Neural cell (in vitro differentiated cells): Measurements from ENCODE around the gene P3H3. TPM values are rescaled to one million over a fixed set of nuclear protein-coding genes. Genes with fewer than 3 reads are reported as not detected.

ENCODE experiments used
- H2AFZ ChIP-seq: fragments of 200-600, 300-800 bp; sonication (generic), shearing (Covaris generic); 2 replicates; pipeline ENCODE4 v1.6.0; 2014; ENCODE audit warnings: low read depth, mild to moderate bottlenecking, antibody characterized with exemption, low read length, moderate library complexity
- H3F3A ChIP-seq: fragments of 200-600 bp; shearing (Covaris generic); 2 replicates; pipeline ENCODE4 v1.6.1; 2016; ENCODE audit warnings: mild to moderate bottlenecking, moderate library complexity, mixed read lengths, antibody characterized with exemption, low read length; ENCODE audit not compliant: insufficient read depth, poor library complexity, severe bottlenecking
- H3K27ac ChIP-seq: fragments of 200-600, 300-800 bp; sonication (generic), shearing (Covaris generic); 2 replicates; pipeline ENCODE4 v1.5.1; 2014; ENCODE audit warnings: mild to moderate bottlenecking, low read length, moderate library complexity
- H3K27me3 ChIP-seq: fragments of 300-800, 200-600 bp; sonication (generic), shearing (Covaris generic); 2 replicates; pipeline ENCODE4 v1.6.0; 2014; ENCODE audit warnings: mild to moderate bottlenecking, low read depth, low read length, moderate library complexity; ENCODE audit not compliant: insufficient read depth
- H3K36me3 ChIP-seq: fragments of 300-800, 200-600 bp; sonication (generic), shearing (Covaris generic); 2 replicates; pipeline ENCODE4 v1.5.1; 2014; ENCODE audit warnings: mild to moderate bottlenecking, antibody characterized with exemption, low read length, moderate library complexity; ENCODE audit not compliant: insufficient read depth
- H3K4me2 ChIP-seq: fragments of 300-800, 200-600 bp; sonication (generic), shearing (Covaris generic); 2 replicates; pipeline ENCODE4 v1.6.0; 2014; ENCODE audit warnings: mild to moderate bottlenecking, low read length
- H3K4me3 ChIP-seq: fragments of 300-800, 200-600 bp; sonication (generic), shearing (Covaris generic); 2 replicates; pipeline ENCODE4 v1.5.1; 2014; ENCODE audit warnings: mild to moderate bottlenecking, low read length, moderate library complexity
- H3K79me2 ChIP-seq: fragments of 200-600 bp; shearing (Covaris generic); replicated peaks from 2 replicates; pipeline ENCODE4 v1.6.0; 2014; ENCODE audit warnings: mild to moderate bottlenecking, low read length, moderate library complexity; ENCODE audit not compliant: insufficient read depth
- H3K9ac ChIP-seq: fragments of 300-800, 200-600 bp; sonication (generic), shearing (Covaris generic); 2 replicates; pipeline ENCODE4 v1.6.1; 2016; ENCODE audit warnings: mild to moderate bottlenecking, low read length, mixed read lengths
- H3K9me2 ChIP-seq: fragments of 200-600 bp; shearing (Covaris generic); 2 replicates; pipeline ENCODE4 v1.6.1; 2016; ENCODE audit warnings: mild to moderate bottlenecking, low read length, mixed read lengths; ENCODE audit not compliant: insufficient read depth
- H3K9me3 ChIP-seq: fragments of 200-600, 300-800 bp; sonication (generic), shearing (Covaris generic); 2 replicates; pipeline ENCODE4 v1.6.1; 2016; ENCODE audit warnings: mild to moderate bottlenecking, mixed run types, low read length, moderate library complexity, mixed read lengths
- H4K20me1 ChIP-seq: fragments of 200-600 bp; shearing (Covaris generic); 2 replicates; pipeline ENCODE4 v1.6.1; 2016; ENCODE audit warnings: mild to moderate bottlenecking, mixed run types; ENCODE audit not compliant: insufficient read depth
- CTCF ChIP-seq: fragments of 450-650 bp; IDR thresholded peaks from 2 replicates; pipeline ENCODE4 v1.5.1; 2014; ENCODE audit warnings: antibody characterized with exemption, mild to moderate bottlenecking, moderate library complexity; ENCODE audit not compliant: poor library complexity, severe bottlenecking
- EP300 ChIP-seq: fragments of 450-650 bp; conservative IDR thresholded peaks from 2 replicates; pipeline ENCODE4 v1.6.1; 2014; ENCODE audit warnings: antibody characterized with exemption, mild to moderate bottlenecking, moderate library complexity; ENCODE audit not compliant: poor library complexity, severe bottlenecking
- EZH2 ChIP-seq: fragments of 200-600, 300-800 bp; shearing (Covaris generic), sonication (generic); IDR thresholded peaks from 2 replicates; pipeline ENCODE4 v1.6.1; 2014; ENCODE audit warnings: antibody characterized with exemption, low read length, borderline replicate concordance, mild to moderate bottlenecking; ENCODE audit not compliant: insufficient read depth, poor library complexity, severe bottlenecking
- MXI1 ChIP-seq: fragments of 450-650 bp; conservative IDR thresholded peaks from 2 replicates; pipeline ENCODE4 v1.6.1; 2014; ENCODE audit warnings: antibody characterized with exemption, mild to moderate bottlenecking; ENCODE audit not compliant: poor library complexity, severe bottlenecking
- POLR2AphosphoS5 ChIP-seq: IDR thresholded peaks from 2 replicates; pipeline ENCODE4 v1.6.1; 2012
- RAD21 ChIP-seq: fragments of 450-650 bp; conservative IDR thresholded peaks from 2 replicates; pipeline ENCODE4 v1.6.1; 2014; ENCODE audit warnings: antibody characterized with exemption, mild to moderate bottlenecking, moderate library complexity
- SMC3 ChIP-seq: fragments of 450-650 bp; conservative IDR thresholded peaks from 2 replicates; pipeline ENCODE4 v1.6.1; 2014; ENCODE audit warnings: antibody characterized with exemption, mild to moderate bottlenecking, moderate library complexity; ENCODE audit not compliant: poor library complexity
- TAF1 ChIP-seq: IDR thresholded peaks from 2 replicates; pipeline ENCODE4 v1.6.1; 2012; ENCODE audit warnings: low read depth
- polyA plus RNA-seq: library from polyadenylated mRNA; depleted of rRNA; stranded (reverse); fragments of >200 nt; gene quantifications from 2 replicates; pipeline ENCODE4 v1.2.3, GENCODE V29; 2014
- TF ChIP-seq, protein P1 (sequence below): IDR thresholded peaks from 2 replicates; pipeline ENCODE4 v1.6.1; 2012; ENCODE audit warnings: borderline replicate concordance

Gene P3H3
- polyA plus RNA-seq, 1 donor from 2014 or later: 58.9 TPM

GRCh38 chr12:6866920-6867412 lies 38.8 kb downstream of the P3H3 start:
- Histone ChIP-seq H3K79me2 (no peaks in the 10 kb centered on the region), H3K36me3 (no peaks in the 10 kb centered on the region), H3K27ac (peak overlapping the region; percentile 32), H3K9ac (peak overlapping the region; percentile 59), H3K27me3 (no peaks in the 10 kb centered on the region), H3K4me2 (peak overlapping the region; percentile 25), H3F3A (peaks cover 3% of the 10 kb centered on the region), H4K20me1 (no peaks in the 10 kb centered on the region), H2AFZ (peak overlapping the region; percentile 10), H3K9me3 (no peaks in the 10 kb centered on the region), H3K4me3 (peak overlapping the region; percentile 83), H3K9me2 (no peaks in the 10 kb centered on the region)
- no peak for TF ChIP-seq RAD21
- no peak for TF ChIP-seq CTCF

- H3F3A ChIP-seq: peaks cover 3% of the 10 kb centered on the region
- H3K9me2 ChIP-seq: no peaks in the 10 kb centered on the region
- H2AFZ ChIP-seq: peak within 1 kb of the TSS; percentile 68
- peak within 1 kb of the TSS; percentile 67 for H3K27ac ChIP-seq
- no peaks in the 10 kb centered on the region for H3K9me3 ChIP-seq
- peak within 1 kb of the TSS; percentile 83 for H3K4me3 ChIP-seq
- no peaks in the 10 kb centered on the region for H4K20me1 ChIP-seq
- H3K4me2 ChIP-seq: peak within 1 kb of the TSS; percentile 89
- H3K36me3 ChIP-seq: no peaks in the 10 kb centered on the region
- peak within 1 kb of the TSS; percentile 74 for H3K9ac ChIP-seq
- TF ChIP-seq POLR2AphosphoS5 (peak; percentile 71), SMC3 (no peak), MXI1 (peak; percentile 82), CTCF (no peak), TAF1 (no peak), EP300 (no peak), RAD21 (no peak), EZH2 (no peak)
- TF ChIP-seq, protein P1, sequence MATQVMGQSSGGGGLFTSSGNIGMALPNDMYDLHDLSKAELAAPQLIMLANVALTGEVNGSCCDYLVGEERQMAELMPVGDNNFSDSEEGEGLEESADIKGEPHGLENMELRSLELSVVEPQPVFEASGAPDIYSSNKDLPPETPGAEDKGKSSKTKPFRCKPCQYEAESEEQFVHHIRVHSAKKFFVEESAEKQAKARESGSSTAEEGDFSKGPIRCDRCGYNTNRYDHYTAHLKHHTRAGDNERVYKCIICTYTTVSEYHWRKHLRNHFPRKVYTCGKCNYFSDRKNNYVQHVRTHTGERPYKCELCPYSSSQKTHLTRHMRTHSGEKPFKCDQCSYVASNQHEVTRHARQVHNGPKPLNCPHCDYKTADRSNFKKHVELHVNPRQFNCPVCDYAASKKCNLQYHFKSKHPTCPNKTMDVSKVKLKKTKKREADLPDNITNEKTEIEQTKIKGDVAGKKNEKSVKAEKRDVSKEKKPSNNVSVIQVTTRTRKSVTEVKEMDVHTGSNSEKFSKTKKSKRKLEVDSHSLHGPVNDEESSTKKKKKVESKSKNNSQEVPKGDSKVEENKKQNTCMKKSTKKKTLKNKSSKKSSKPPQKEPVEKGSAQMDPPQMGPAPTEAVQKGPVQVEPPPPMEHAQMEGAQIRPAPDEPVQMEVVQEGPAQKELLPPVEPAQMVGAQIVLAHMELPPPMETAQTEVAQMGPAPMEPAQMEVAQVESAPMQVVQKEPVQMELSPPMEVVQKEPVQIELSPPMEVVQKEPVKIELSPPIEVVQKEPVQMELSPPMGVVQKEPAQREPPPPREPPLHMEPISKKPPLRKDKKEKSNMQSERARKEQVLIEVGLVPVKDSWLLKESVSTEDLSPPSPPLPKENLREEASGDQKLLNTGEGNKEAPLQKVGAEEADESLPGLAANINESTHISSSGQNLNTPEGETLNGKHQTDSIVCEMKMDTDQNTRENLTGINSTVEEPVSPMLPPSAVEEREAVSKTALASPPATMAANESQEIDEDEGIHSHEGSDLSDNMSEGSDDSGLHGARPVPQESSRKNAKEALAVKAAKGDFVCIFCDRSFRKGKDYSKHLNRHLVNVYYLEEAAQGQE: no peak
- H3K79me2 ChIP-seq: no peaks in the 10 kb centered on the region
- H3K27me3 ChIP-seq: no peaks in the 10 kb centered on the region
Measured at GRCh38 chr12:6867413-6868210, 39.4 kb downstream of the P3H3 start, which contains the start of gene TPI1. TPI1 (plus strand) TSS chr12:6867531; CDS start chr12:6867567, 36 bp downstream.
